Fibroblast of skin of right biceps (primary cell): Measurements from ENCODE around the gene SMIM21.
A peak's percentile ranks its signal among the peaks of the same experiment; 100 is the strongest.

Experiments used
- DNase-seq: peaks from one replicate; pipeline ENCODE4 v3.0.0-alpha.2; 2013

Gene SMIM21

DNA sequence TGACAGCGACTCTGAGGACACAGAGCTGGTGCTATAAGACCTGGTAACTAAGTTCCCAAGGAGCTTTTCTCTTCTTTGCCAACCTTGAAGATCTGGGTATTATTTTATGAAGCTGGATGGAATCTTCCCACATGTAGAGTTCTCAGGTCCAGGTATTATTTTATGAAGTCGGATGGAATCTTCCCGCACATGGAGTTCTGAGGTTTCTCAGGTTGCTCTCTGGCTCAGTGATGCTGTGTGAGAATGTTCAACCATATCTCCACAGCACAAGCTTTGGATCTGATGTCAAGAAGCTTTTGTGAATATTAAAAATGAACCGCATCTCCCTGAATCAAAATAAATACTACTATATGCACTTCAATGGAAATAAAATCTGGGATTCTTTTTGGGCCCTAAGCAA is at the start of gene SMIM21:
TSS of gene SMIM21 (minus strand) at position 101 of the 400 bp plus-strand sequence. CDS start 140 bp downstream, outside the sequence.
- no peak for DNase-seq

DNA sequence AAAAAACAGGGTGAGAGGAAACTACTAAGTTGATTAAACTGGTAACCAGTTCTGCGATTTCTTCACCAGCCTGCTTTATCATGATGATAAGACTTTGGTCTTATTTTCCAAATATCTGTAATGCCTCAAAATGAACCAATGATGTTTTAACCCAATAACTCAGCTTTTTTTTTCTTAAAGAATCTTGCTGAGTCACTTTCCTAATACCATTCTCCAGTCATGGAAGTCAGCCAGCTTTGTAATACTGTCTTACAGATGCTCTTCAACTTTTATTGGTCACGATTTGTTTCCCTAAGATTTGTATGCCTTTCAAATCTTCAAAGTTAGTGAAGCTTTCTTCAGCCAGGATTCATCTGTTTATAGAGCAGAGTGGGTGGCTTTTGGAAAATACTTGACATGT is 47.7 kb upstream of the SMIM21 start:
- DNase-seq = peak; percentile 94

DNA sequence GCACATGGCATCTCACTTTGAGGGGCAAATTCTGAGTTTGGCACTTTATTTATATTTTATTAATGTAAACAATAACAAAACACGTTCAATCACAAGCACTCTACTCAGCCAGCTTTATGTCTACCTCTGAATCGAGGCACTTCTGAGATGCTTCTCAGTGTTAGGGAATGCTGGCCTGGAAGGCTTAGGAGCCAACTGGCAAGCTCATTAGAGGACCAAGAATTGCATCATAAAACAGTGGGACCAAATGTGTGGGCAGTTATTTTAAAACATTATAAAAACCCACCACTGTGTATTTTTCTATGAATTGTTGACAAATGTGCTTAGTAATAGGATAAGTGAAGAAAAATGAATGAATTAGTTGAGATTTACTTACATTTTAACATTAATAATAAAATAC is 46.8 kb upstream of the SMIM21 start:
- no peak for DNase-seq

DNA sequence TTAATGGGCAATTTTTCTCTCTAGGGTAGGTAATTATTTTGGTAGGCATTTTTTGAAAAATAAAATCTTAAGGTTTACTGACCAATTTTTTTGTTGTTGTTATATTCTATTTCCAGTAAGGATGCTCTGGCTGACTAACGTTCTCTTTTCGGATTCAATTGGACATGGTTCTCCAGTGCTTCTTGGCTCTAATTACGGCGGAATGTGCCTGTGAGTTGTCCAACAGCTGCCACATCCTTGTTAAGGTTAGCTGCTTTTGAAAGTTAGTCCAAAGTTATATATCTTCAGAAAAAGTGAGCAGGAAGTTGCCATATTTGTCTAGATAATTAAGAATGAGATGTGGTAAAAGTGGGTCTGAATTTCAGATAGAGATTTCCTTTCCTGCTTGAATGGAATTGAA is 45.8 kb upstream of the SMIM21 start:
- no peak for DNase-seq

DNA sequence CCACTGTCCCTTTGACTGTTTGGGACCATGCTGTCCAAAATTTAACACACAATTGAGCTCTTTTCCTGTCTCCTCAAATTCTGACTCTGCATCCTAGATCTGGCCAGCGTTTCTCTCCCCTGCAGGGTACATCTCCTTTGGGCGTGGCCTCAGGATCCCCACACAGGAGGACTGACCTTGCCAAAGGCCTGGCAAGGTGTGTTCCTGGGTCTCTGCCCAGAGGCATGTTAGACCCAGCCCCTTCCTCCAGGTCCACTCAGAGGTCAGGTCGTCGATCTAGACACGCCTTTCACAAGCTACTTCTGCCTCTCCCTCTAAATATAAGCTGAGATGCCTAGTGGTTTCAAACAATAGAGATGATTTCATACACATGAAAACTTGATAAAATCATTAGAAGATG is 45.4 kb upstream of the SMIM21 start:
- DNase-seq = no peak

DNA sequence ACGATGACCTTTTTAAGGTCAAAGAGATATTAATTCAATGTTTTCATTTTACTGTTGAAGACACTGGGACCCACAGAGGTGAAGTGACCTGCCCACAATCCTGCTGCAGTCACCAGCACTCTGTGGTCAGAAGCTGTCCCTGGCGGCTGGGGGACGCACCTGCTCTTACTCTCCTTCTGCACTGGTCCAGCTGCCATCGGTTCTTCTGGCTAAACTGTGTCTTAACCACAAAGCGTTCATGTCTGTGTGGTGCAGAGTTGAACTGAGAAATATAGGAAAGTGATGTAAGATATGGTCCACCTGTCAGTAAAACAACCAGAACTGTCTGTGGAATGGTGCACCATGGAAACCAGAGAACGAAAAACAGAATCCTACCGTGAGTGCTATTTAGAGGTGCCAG is 44.9 kb upstream of the SMIM21 start:
- DNase-seq = no peak

DNA sequence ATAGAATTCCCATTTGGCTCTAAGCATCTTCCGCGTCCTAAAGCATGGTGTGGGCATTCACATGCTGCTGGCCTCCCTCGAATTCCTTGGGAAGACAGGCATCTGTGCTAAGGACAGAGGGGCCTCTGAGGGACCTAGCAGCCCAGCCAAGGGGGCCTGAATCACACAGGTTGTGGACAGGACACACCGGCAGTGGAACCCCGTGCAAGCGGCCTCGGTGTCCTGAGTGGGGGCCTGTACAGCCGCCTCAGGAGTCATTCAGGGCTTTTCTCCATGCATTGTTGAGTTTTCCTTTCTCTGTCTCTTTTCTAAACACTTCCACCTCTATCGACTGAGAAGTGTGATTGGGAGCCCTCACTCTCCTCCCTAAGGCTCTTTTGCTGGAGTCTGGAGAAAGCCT is 44.3 kb upstream of the SMIM21 start:
- no peak for DNase-seq

DNA sequence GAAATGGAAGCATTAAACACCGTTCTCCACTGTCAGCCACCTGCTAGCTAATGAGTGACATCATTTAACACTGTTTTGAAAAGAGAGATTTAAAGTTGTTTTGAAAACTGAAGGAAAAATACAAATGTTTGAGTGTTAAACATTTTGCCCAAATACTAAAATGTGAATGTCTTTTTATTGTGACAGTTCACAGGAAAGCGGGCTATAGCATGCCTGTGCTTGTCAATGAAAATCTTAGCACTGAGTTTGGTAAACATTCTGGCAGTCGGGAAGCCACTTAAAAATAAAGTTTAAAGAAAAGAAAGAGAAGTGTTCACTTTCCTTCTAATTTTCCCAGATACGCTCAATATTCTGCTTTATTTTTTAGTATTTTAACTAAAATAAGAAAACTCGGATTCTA is 40.3 kb upstream of the SMIM21 start:
- no peak for DNase-seq

DNA sequence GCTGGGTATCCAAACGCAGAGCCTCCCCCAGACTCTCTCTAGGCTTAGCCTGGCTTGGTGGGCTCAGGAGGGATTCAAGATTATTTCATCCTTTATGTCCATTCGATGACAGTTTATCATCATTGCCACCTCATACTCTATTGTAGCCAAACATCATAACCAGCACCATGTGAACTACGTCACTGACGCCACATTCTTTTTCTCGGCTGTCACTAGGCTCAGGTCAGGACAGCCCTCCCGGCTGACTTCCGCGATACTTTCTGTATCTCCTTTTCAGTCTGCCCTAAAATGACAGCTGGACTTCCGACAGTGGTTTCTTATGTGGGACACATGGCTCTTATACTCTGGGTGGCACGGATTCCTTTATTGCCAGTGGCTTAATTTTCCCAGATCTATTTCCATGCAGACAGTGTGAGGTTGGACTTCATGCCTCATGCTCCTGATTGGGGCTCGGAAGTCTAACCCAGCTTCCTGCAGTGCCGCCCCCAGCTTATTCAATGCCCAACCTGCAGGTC is 39.8 kb upstream of the SMIM21 start:
- peak; percentile 7 for DNase-seq

DNA sequence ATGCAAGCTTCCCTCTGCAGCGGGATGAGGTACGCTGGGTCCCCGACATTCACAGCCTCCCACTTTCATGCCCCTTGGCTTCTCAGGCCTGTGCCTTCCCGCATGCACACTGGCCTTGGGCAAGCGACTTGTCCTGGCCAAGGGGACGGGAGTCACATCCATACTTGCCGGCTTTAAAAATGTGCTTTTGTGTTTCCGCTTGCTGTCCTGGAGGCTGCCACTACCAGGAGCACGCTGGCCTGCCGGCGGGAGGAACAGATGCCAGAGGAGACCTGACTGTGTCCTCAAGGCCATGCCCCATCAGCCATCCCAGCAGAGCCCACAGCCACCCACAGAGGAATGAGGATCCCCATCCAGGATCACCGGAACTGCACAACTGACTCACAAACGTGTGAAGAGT is 36.9 kb upstream of the SMIM21 start:
- DNase-seq = no peak

DNA sequence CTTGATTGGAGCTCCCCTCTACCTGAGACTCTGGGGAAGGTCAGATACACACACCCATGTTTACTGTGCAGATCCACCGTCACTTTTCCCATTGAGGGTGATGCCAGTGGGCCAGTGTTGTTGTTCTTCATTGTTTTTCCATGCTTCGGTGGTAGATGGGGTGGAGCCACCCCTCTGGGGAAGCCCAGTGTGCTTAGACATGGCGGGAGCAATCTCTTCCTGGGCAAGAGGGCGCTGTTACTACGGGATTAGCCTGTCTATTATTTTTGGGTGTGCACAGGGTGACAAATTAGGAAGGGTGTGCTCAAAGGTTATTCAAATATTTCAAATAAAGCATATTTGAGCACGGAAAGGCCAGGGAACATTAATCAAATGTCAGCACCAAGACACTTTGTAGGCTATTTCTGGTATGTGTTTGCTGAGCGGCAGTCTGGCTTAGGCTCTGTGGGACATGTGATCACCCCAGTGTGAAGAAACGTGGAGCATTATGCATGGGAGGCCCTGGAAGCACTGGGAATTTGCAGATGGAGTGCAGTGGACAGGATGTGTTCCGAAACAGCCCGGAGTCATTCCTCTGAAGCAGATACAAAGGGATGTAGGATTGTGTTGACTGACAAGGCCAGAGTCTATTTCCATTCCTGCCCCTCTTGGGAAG is 34.8 kb upstream of the SMIM21 start:
- no peak for DNase-seq

DNA sequence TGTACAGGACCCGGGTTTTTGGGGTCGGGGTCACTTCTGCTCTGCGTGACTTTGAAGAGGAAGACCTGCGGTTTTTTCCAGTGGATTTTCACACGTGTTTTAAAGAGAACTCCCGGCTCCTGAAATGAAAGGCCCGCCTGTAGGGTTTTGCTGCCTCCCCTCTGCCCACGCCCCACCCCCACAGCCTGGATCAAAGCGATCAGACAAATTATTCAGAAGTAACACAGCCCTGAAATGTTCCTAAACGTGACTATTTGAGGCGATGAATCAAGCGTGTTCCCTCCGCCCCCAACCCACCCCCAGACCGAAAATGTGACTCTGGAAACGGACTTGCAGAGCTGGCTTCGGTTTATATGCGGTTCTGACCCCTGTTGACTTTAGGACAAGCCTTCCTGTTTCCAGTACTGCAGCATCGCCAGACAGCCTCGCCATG is 28.7 kb upstream of the SMIM21 start:
- no peak for DNase-seq

DNA sequence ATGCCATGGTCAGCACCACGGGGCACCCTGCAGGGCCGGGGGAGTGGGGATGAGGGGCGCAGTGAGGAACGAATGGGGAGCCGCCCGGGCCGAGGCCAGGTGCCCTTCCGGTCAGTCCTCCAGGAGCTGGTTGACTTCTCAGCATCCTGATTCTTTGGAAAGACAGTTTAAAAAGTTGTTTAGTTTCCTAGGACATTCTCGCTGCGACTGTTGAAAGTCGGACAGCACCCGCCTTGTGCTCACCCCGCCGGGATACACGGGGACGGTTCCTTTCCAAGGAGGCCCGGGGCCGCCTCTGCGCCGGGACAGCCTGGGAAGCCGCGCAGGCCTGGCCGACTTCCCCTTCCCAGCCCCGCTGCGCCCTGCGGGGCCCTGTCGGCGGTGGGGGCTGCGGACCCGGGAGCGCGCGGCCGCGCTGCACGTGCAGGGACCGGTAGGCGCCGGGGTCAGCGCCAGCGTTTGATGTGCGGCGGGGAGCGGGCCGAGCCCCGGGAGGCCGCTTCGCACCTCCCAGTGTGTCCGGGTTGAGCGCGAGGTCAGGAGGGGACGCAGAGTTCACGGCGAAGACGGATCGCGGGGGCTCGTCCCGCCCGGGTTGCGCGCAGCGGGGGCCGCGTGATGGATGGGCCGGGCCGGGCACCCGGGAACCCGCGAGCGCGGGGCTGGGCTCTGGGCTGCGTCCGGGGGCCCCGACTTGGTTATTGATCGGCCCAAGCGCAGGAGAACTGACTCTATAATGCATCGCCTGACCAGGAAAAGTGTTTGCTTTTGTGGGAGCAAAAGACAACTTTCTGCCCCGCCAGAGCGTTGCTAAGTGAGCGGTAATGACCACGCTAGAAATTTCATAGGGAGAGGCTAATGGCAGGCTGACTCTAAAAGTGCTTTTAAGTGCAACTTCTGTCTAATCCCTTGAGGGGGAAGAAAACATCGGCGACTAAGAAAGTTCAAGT is 28.0 kb upstream of the SMIM21 start:
- peak; percentile 42 for DNase-seq

DNA sequence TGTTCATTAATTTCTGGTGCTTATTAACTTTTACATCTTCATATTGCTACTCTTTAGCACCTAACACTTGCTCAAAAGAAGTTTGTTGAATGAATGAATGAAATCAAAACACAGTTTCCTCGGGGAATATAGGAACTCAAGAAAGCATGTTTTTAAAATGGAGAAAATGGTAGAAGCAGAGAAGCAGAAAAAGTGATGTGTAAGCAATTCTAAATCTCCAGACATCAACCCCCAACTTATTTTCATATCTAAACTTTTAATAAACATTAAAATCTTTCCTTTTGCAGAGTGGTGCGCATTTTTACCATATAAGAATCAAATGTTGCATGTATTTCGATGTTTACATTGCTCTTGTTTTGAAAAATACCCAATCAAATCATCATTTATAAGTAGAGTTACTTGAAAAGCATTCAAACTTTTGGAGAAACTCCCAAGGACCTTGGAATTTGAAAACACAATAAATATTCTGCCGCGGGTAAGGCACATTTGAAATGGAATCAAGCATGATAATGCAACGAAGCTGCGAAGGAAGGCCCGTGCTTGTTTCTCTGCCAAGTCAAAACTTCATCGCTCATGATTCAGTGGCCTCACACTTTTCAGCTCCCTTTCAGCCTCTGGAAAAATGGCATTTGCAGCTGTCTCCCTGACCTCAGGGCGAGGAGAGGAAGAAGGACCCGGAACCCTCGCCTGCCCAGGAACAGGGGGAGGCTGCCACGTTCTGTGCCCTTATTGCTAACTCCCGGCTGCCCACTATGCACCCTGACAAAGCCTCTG is 26.7 kb upstream of the SMIM21 start:
- no peak for DNase-seq

DNA sequence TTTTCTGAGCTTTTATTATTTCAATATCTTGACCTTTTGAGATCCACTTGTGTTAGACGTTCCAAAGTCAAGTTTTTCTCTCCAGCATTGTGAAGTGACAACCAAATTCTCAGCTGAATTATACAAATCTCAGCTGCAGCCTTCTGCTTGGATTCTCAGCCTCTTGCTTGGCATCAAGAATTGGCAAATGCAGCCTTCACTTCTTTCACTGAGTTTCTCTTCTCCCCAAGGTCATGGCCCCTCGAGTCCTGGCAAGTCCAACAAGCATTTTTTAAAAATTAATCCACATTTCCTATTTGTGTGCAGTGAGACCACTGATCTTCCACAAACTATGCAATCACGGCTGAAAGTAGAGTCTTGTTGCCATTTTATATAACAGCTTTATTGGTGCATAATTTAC is 23.4 kb upstream of the SMIM21 start:
- no peak for DNase-seq

DNA sequence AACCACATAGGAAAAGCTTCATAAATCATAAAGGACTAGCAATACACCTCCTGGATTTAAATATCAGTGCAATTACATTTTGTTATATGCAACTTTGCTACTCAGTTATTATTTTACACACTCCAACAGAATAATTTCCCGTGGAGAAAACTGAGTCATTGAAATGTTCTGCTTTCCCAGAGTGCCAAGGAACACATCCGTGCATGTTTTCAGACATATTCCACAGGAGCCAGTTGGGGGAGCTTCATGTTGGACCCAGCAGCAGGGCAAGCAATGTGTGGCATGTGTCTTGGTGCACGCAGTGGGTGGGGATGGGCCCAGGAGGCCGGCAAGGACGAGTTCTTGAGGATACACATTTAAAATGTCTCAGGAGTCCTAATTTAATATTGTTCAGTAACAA is 14.4 kb upstream of the SMIM21 start:
- no peak for DNase-seq

DNA sequence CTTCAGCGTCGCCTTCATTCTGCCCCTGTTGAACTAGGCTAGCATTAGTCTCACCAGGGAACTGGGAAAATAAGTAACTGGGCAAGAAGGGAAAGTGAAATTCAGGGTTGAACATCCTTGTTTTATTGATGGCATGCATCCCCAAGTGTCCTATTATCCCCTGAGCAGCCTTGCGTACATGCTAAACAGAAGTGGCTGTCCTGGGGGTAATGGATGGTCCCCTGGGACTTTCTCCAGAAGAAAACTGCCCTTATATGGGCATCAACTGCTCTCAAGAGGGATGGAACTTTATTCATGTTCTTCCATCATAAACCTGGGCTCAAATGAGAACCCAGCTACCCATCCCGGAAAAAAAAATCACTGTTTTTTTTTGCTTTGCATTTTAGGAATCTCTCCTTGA is 11.8 kb upstream of the SMIM21 start:
- DNase-seq = peak; percentile 51

DNA sequence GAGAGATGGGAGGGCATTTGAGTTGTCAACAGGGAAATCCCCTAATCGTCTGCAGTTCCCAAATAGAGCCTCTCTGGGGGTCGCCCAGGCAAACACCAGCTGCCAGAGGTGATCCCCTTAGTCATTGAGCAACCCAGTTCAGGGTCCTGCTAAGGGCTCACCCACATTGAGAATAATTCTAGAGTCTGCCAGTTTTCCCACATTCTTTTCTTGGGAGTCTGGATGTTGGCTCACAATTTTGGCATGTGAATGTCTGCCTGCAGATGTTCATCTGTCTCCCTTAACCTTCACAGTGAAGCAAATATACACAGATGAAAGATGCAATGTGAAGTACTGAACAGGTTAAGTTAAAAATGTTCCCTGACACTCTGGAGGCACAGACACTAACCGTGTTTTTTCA is 11.4 kb upstream of the SMIM21 start:
- DNase-seq = peak; percentile 66

DNA sequence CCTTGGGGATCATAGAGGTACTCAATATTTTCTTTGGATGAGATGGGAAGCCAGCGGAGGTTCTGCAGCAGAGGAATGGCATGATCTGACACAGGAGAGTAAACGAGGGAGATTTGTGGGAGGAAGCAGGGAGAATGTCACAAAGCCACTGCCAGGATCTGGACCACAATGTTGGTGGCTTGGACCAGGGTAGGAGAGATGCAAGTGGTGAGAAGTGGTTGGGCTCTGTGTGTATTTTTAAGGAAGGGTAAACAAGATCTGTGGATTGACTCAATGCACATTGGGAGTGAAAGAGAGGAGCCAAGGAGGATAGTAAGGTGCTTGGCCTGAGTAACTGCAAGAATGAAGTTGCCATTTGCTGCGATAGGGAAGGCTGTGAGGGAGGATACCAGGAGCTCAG is 10.5 kb upstream of the SMIM21 start:
- DNase-seq = no peak

DNA sequence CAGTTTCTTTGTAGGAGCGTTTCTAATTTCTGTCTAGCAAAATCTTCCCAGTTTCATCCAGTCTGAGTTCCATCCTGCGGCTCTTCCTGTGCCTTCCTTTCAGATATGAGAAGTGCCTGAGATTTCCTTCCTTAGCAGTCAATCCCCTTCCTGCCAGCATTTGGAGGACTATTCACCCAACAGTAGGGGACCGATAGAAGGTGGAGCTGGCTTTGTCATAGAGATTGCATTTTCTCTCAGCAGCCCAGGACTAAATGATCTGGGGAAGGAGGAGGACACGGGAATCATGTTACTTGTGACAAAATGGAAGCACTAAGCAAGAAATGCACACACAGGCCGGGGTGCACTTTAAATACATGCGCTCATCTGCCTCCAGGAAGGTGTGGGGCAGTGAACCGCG is 5.6 kb upstream of the SMIM21 start:
- DNase-seq = no peak

DNA sequence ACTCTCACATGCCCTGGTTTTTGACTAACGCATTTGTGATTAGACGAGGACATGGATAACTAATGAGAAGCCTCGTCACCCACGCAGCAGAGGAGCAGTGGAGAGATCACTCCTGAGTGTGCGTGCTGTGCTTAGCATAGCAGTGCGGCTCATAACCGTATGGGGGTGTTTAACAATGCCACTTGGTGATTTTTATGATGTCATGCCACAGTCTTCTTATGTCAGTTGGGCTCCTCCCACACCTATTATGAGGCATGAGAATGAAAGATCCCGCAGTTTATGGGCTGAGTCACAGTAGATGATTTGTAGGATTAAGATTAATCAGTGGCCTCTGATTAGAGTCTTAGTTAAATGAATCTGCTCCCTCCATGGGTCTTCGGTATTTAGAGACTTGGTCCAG is 2.5 kb upstream of the SMIM21 start:
- DNase-seq = peak; percentile 36

DNA sequence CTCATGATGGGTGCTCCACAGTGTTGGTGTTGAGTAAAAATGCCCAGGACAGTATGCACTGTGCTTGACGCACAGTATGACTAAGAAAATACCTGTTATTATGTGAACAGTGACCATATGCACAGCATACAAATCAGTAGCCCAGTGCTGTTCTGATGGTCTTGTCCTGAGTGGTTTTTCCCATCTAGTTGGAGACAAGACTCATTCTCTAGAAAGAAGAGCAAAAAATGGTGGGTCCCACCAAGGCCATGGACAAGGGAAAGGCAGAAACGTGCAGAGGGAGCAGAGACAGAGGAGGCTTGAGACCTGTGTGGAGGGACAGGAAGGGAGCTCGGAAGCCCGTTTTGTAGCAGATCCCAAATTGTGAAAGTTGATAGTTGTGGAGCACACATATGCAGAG is 987 bp upstream of the SMIM21 start:
- DNase-seq = no peak

DNA sequence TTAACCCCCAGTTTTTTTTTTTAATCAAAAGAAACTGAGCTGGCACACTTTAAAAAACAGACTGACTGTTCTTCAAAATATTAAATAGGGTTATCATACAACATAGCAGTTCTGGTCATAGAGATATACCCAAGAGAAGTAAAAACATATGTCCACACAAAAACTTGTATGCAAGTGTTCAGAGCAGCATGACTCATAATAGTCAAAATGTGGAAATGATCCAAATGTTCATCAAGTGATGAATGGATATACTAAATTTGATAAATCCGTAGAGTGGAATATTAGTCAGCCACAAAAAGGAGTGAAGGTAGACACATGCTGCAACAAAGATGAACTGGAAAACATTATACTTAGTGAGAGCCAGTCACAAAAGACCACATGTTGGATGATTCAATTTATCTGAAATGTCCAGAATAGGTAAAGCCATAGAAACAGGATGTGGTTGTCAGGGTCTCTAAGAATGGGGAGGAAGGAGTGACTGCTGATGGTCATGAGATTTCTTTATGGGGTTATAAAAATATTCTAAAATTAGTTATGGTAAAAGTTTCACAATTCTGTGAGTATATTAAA is 5.1 kb downstream of the SMIM21 start:
- DNase-seq = peak; percentile 53
